Thyroid gland (tissue), 4 donors: Measurements from ENCODE around the gene WRAP73.

Experiments
- POLR2A ChIP-seq, 2 donors: fragments of 450-650 bp; IDR thresholded peaks; one replicate each; pipeline ENCODE4 v1.6.1; 2017; ENCODE audit warnings: antibody characterized with exemption in 2 of 2, mild to moderate bottlenecking in 2 of 2, moderate library complexity in 1 of 2
- TF ChIP-seq, protein P1 (sequence below), 6 experiments: fragments of 200-600 bp in 3 of 6; fragments of 450-650 bp in 3 of 6; sonication (generic) in 3 of 6; IDR thresholded peaks; one replicate each; pipeline ENCODE4 v1.5.1; 2016 to 2019; ENCODE audit warnings: antibody characterized with exemption in 6 of 6, mild to moderate bottlenecking in 2 of 6, inconsistent platforms in 1 of 6, moderate library complexity in 1 of 6

DNA sequence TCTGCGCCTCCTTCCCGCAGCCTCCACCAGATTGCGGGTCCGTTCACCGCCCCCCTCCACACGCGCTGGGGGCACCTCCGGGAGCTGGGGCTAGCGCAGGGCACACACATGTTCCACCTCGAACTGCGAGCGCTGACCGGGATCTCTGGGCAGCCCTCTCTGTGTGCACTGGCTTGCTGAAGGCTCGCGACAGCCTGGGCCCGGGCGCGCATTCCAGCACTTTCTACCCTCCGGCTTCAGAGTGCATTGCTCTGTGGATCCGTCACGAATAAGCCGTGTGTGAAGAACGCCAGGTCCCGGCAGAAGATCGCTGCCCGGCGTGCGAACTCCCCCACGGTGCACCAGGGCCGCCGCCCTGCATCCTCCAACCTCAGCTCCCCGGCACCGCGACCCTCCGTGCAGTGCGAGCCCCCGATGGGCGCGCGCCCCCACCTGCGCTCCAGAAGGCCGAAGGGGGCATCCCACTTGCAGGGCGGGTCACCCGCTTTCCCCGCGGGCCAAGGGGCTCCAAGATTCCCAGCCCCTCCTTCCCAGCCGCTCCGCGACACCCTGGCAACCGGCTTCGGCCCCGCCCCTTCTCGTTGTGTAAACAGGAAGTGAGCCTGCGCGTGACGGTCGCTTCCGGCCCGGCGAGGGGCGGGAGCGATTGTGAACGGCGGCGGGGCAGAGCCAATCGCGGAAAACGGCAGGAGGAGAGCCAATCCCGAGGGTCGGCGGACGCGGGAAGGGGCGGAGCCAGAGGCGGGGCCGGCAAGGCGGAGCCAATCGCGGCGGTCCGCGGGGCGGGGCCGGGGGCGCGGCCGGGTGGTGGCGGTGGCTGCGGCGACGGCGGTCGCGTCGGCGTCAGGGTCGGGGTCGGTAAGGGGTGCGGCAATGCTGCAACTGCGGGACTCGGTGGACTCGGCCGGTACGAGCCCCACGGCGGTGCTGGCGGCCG, 25.4 kb downstream of the WRAP73 start, which contains the start of gene TPRG1L:
- peak in 1 of 2 donors; percentile 80 for TF ChIP-seq POLR2A (IDR thresholded peaks at IDR 0.05)
- TF ChIP-seq, protein P1, sequence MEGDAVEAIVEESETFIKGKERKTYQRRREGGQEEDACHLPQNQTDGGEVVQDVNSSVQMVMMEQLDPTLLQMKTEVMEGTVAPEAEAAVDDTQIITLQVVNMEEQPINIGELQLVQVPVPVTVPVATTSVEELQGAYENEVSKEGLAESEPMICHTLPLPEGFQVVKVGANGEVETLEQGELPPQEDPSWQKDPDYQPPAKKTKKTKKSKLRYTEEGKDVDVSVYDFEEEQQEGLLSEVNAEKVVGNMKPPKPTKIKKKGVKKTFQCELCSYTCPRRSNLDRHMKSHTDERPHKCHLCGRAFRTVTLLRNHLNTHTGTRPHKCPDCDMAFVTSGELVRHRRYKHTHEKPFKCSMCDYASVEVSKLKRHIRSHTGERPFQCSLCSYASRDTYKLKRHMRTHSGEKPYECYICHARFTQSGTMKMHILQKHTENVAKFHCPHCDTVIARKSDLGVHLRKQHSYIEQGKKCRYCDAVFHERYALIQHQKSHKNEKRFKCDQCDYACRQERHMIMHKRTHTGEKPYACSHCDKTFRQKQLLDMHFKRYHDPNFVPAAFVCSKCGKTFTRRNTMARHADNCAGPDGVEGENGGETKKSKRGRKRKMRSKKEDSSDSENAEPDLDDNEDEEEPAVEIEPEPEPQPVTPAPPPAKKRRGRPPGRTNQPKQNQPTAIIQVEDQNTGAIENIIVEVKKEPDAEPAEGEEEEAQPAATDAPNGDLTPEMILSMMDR (IDR thresholded peaks at IDR 0.05): no peak
